GM04504 (cell line): ENCODE data around the gene NLRP4.

Experiments
- DNase-seq: peaks from one replicate; pipeline ENCODE4 v3.0.0-alpha.2; 2012; ENCODE audit warnings: low read depth

NLRP4 gene, protein sequence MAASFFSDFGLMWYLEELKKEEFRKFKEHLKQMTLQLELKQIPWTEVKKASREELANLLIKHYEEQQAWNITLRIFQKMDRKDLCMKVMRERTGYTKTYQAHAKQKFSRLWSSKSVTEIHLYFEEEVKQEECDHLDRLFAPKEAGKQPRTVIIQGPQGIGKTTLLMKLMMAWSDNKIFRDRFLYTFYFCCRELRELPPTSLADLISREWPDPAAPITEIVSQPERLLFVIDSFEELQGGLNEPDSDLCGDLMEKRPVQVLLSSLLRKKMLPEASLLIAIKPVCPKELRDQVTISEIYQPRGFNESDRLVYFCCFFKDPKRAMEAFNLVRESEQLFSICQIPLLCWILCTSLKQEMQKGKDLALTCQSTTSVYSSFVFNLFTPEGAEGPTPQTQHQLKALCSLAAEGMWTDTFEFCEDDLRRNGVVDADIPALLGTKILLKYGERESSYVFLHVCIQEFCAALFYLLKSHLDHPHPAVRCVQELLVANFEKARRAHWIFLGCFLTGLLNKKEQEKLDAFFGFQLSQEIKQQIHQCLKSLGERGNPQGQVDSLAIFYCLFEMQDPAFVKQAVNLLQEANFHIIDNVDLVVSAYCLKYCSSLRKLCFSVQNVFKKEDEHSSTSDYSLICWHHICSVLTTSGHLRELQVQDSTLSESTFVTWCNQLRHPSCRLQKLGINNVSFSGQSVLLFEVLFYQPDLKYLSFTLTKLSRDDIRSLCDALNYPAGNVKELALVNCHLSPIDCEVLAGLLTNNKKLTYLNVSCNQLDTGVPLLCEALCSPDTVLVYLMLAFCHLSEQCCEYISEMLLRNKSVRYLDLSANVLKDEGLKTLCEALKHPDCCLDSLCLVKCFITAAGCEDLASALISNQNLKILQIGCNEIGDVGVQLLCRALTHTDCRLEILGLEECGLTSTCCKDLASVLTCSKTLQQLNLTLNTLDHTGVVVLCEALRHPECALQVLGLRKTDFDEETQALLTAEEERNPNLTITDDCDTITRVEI

GRCh38 chr19:55836340-55836739 is at the start of gene NLRP4:
TSS of gene NLRP4 (plus strand) at chr19:55836540. CDS start at chr19:55852081, 15,541 bp downstream.
- DNase-seq: no peak

DNA sequence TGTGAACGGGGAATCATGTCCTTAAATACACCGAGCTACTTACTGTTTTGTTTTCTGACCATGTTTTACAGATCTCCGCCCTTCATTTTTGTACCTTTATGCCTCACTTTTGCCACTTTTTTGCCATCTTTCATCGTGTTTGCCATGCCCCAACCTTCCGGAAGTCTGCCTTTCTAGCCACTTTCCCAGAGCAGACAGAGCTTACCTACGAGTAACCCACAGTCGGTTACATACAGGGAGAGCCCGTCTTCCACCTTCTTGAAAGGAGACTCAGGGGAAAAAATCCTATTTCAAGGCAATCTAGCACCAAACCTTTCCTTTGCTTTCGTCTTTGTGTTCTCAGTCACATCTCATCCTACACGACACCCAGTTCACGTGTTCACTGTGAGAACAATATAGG is 41.3 kb upstream of the NLRP4 start:
- DNase-seq: no peak

- no peak for DNase-seq
These were observed 34.9 kb upstream of the NLRP4 start for GRCh38 chr19:55801416-55801815.

DNA sequence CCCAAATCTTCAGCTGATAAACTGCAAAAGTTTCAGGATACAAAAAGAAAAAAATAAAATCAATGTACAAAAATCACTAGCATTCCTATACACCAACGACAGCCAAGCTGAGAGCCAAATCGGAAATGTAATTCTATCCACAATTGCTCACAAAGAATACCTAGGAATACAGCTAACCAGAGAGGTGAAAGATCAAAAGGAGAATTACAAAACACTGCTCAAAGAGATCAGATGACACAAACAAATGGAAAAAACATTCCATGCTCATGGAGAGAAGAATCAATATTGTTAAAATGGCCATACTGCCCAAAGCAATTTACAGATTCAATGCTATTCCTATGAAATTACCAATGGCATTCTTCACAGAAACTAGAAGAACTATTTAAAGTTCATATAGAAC is 34.1 kb upstream of the NLRP4 start:
- no peak for DNase-seq

DNA sequence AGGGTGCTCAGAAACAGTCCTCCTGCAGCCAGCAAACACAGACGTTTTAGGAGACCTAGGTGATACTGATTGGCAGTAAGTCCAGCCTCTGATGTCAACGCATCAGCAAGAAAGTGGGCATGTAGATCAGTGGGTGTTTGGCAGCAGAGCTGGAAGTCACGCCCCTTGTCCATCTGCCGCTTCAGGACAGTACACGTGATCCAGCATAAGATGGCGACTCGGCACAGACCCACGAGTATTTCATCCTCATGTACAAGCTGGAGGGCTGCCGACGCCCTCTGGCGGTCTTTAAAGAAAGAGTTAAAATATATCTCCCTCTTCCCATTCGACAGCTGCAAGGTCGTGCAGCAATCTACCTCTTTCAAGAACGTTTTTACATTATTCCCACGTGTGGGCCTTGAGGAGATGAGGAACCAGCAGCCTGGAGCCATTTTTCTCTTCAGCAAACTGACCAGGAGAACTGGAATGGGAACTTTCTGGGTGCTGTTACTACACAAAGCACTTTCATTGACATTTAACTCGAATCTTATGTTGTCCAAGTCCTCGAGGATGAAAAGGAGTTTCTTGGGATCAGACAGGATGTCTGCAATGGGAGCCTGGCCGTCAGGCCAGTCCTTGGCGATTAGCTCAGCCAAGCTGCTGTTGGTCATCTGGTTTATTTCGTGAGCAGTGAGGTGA is 26.8 kb upstream of the NLRP4 start:
- peak; percentile 3 for DNase-seq

GRCh38 chr19:55811340-55811739 is 25.0 kb upstream of the NLRP4 start:
- no peak for DNase-seq

DNA sequence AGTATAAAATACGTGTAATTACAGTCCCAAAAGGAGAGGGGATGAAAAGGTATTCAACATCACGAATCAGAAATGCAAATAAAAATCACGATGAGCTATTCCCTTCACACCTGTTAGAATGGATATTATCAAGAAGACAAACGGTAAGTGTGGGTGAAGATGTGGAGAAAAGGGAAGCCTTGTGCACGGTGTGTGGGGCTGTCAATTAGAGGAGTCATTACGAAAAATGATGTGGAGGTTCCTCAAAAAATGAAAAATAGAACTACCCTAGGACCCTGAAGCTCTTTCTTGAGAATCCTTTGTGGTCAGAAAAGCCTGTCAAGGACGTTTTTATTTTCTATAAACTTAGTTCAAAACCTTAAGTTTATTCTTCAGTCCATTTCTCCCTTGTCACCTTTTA is 23.9 kb upstream of the NLRP4 start:
- DNase-seq: no peak

- DNase-seq: no peak
These were observed 22.4 kb upstream of the NLRP4 start for GRCh38 chr19:55813906-55814305.

- no peak for DNase-seq
These were observed 16.3 kb upstream of the NLRP4 start for GRCh38 chr19:55820037-55820436.

DNA sequence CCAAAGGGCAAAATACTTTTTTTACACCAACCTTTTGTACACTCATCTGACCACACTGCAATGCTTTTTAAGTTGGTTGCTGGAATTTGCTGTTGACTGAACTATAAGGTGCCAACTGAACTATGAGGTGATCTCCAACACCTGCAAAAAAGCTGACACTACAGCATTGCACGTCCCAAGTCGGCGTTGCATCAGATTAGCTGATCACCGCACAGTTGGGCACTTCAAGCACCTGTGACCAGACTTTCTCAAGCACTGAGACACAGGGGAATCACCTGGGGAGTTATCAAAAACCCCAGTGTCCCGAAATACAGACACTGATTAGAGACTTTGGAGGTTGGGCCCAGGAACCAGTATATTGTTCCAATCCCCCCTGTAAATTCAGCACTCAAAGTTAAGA is 5.7 kb upstream of the NLRP4 start:
- DNase-seq: no peak

GRCh38 chr19:55831846-55832245 is 4.5 kb upstream of the NLRP4 start, which contains the start of gene NLRP11:
TSS of gene NLRP11 (minus strand) at chr19:55831999. CDS start at chr19:55818174, 13,825 bp downstream.
- no peak for DNase-seq

DNA sequence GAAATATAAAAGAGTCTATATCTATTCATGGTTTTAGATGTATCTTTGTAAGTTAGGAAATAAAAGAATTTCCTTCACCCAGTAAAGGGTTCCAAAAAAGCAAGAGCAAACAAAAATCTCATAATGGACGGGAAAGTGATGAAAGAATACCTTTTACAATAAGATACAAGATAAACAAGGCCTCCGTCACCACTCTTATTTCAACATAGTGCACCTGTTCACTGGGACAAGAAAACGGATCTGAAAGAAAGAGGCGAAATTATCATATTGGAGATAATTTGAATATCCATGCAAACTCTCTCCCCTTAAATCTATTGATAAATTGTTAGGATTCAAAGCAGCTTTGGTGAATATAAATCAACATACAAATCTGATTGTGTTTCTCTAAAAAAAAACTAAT is 3.7 kb upstream of the NLRP4 start:
- DNase-seq: no peak

GRCh38 chr19:55838251-55838650 is 1.9 kb downstream of the NLRP4 start:
- DNase-seq: no peak

- DNase-seq: no peak
These were observed 2.6 kb downstream of the NLRP4 start for GRCh38 chr19:55838906-55839305.

- DNase-seq: no peak
These were observed 18.8 kb downstream of the NLRP4 start for GRCh38 chr19:55855160-55855559.

DNA sequence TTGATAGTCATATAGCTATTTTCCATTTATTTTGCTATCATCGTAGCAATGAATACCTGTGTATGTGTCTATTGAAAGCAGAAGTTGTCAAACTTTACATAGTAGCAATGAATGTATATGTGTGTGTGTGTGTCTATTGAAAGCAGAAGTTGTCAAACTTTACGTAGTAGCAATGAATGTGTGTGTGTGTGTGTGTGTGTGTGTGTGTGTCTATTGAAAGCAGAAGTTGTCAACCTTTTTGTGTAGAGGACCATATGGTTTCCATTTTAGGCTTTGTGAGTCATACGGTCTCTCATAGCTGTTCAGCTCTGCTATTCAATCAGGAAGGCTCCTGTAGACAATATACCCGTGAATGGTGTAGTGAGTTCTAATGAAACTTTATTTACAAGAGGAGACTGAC is 20.8 kb downstream of the NLRP4 start:
- DNase-seq: no peak

DNA sequence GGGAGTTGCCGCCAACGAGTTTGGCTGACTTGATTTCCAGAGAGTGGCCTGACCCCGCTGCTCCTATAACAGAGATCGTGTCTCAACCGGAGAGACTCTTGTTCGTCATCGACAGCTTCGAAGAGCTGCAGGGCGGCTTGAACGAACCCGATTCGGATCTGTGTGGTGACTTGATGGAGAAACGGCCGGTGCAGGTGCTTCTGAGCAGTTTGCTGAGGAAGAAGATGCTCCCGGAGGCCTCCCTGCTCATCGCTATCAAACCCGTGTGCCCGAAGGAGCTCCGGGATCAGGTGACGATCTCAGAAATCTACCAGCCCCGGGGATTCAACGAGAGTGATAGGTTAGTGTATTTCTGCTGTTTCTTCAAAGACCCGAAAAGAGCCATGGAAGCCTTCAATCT is 21.6 kb downstream of the NLRP4 start:
- no peak for DNase-seq

DNA sequence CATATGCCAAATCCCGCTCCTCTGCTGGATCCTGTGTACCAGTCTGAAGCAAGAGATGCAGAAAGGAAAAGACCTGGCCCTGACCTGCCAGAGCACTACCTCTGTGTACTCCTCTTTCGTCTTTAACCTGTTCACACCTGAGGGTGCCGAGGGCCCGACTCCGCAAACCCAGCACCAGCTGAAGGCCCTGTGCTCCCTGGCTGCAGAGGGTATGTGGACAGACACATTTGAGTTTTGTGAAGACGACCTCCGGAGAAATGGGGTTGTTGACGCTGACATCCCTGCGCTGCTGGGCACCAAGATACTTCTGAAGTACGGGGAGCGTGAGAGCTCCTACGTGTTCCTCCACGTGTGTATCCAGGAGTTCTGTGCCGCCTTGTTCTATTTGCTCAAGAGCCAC is 22.1 kb downstream of the NLRP4 start:
- DNase-seq: no peak

DNA sequence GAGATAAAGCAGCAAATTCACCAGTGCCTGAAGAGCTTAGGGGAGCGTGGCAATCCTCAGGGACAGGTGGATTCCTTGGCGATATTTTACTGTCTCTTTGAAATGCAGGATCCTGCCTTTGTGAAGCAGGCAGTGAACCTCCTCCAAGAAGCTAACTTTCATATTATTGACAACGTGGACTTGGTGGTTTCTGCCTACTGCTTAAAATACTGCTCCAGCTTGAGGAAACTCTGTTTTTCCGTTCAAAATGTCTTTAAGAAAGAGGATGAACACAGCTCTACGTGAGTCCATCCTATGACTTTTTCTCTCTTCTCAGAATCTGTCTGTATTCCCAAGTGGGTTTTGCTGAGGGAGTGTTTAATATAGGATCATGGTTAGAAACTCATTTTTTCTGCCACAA is 22.6 kb downstream of the NLRP4 start:
- no peak for DNase-seq

GRCh38 chr19:55866521-55866920 is 30.2 kb downstream of the NLRP4 start:
- DNase-seq: no peak

- DNase-seq: no peak
These were observed 30.8 kb downstream of the NLRP4 start for GRCh38 chr19:55867101-55867500.

- no peak for DNase-seq
These were observed 34.4 kb downstream of the NLRP4 start for GRCh38 chr19:55870736-55871135.
